Liver (tissue), 9 donors: ENCODE data around the gene ABLIM2. TPM values are rescaled to one million over a fixed set of nuclear protein-coding genes. Genes with fewer than 3 reads are reported as not detected.

ENCODE experiments used
- DNase-seq: peaks from one replicate; pipeline ENCODE4 v3.0.0-alpha.2; 2017; ENCODE audit warnings: low spot score
- H3K27ac ChIP-seq, 2 donors: one replicate each; pipeline ENCODE4 v1.7.0; 2013; ENCODE audit warnings: inconsistent platforms in 2 of 2, low read length in 2 of 2, control low read depth in 1 of 2, low read depth in 1 of 2, mild to moderate bottlenecking in 1 of 2
- H3K27me3 ChIP-seq, 4 donors: one replicate each; pipeline versions ENCODE4 v1.6.1 to v1.7.0; 2013; ENCODE audit warnings: low read length in 3 of 4, inconsistent platforms in 1 of 4, mild to moderate bottlenecking in 1 of 4, moderate library complexity in 1 of 4; ENCODE audit not compliant: control insufficient read depth in 4 of 4, insufficient read depth in 4 of 4
- H3K36me3 ChIP-seq, 4 donors: one replicate each; pipeline versions ENCODE4 v1.6.1 to v1.7.0; 2013; ENCODE audit warnings: low read length in 3 of 4, mild to moderate bottlenecking in 3 of 4, low read depth in 1 of 4, moderate library complexity in 1 of 4; ENCODE audit not compliant: control insufficient read depth in 4 of 4, insufficient read depth in 3 of 4
- H3K4me1 ChIP-seq, 4 donors: one replicate each; pipeline versions ENCODE4 v1.6.1 to v1.7.0; 2013; ENCODE audit warnings: low read length in 3 of 4, mild to moderate bottlenecking in 3 of 4, moderate library complexity in 1 of 4; ENCODE audit not compliant: control insufficient read depth in 4 of 4, insufficient read depth in 4 of 4
- H3K4me3 ChIP-seq, 3 donors: one replicate each; pipeline versions ENCODE4 v1.6.1 to v1.7.0; 2013; ENCODE audit warnings: low read length in 3 of 3, control low read depth in 1 of 3, low read depth in 1 of 3, mild to moderate bottlenecking in 1 of 3
- H3K9ac ChIP-seq, 2 donors: one replicate each; pipeline ENCODE4 v1.7.0; 2013; ENCODE audit warnings: low read length in 2 of 2, mild to moderate bottlenecking in 2 of 2, moderate library complexity in 2 of 2, control low read depth in 1 of 2, low read depth in 1 of 2
- H3K9me3 ChIP-seq, 4 donors: one replicate each; pipeline versions ENCODE4 v1.6.1 to v1.7.0; 2013; ENCODE audit warnings: low read length in 3 of 4; ENCODE audit not compliant: control insufficient read depth in 4 of 4
- ATF3 ChIP-seq: IDR thresholded peaks from 2 replicates; pipeline ENCODE4 v1.6.1; 2016; ENCODE audit warnings: antibody characterized with exemption
- CTCF ChIP-seq: fragments of 150-350 bp; IDR thresholded peaks from 2 replicates; pipeline ENCODE4 v1.5.1; 2017; ENCODE audit warnings: improper control_type of control experiment, low read depth, low read length; ENCODE audit not compliant: missing input control
- GABPA ChIP-seq, 2 donors: IDR thresholded peaks in 1 of 2; conservative IDR thresholded peaks in 1 of 2; 2 replicates each; pipeline ENCODE4 v1.6.1; 2016; ENCODE audit warnings: antibody characterized with exemption in 2 of 2, mild to moderate bottlenecking in 1 of 2, moderate library complexity in 1 of 2
- HNF4A ChIP-seq, 2 donors: conservative IDR thresholded peaks; 2 replicates each; pipeline ENCODE4 v1.6.1; 2016; ENCODE audit warnings: antibody characterized with exemption in 2 of 2, mild to moderate bottlenecking in 2 of 2
- HNF4G ChIP-seq: IDR thresholded peaks from 2 replicates; pipeline ENCODE4 v1.6.1; 2016; ENCODE audit warnings: antibody characterized with exemption
- JUND ChIP-seq, 2 donors: IDR thresholded peaks; 2 replicates each; pipeline ENCODE4 v1.6.1; 2016; ENCODE audit warnings: antibody characterized with exemption in 2 of 2
- MAX ChIP-seq: IDR thresholded peaks from 2 replicates; pipeline ENCODE4 v1.6.1; 2016; ENCODE audit warnings: antibody characterized with exemption
- NR2F2 ChIP-seq: IDR thresholded peaks from 2 replicates; pipeline ENCODE4 v1.6.1; 2016; ENCODE audit warnings: antibody characterized with exemption
- RAD21 ChIP-seq, 2 donors: IDR thresholded peaks; 2 replicates each; pipeline ENCODE4 v1.6.1; 2016; ENCODE audit warnings: antibody characterized with exemption in 2 of 2, mild to moderate bottlenecking in 2 of 2
- REST ChIP-seq: IDR thresholded peaks from 2 replicates; pipeline ENCODE4 v1.6.1; 2016; ENCODE audit warnings: antibody characterized with exemption, mild to moderate bottlenecking
- SP1 ChIP-seq: IDR thresholded peaks from 2 replicates; pipeline ENCODE4 v1.6.1; 2018; ENCODE audit warnings: antibody characterized with exemption, mild to moderate bottlenecking
- TAF1 ChIP-seq: conservative IDR thresholded peaks from 2 replicates; pipeline ENCODE4 v1.6.1; 2016; ENCODE audit warnings: antibody characterized with exemption, mild to moderate bottlenecking
- YY1 ChIP-seq: IDR thresholded peaks from 2 replicates; pipeline ENCODE4 v1.6.1; 2016; ENCODE audit warnings: antibody characterized with exemption, mild to moderate bottlenecking
- WGBS: extraction: QIAGEN DNeasy Blood & Tissue Kit; methylation state at CpG from one replicate; pipeline ENCODE4 v1.1.7; 2013; 5-methylcytosine and 5-hydroxymethylcytosine counted together
- polyA plus RNA-seq, 2 donors: library from polyadenylated mRNA; stranded (reverse) in 1 of 2; unstranded in 1 of 2; fragments of 200-250 nt in 1 of 2; fragments of >200 nt in 1 of 2; fragmentation: Nextera tagmentation in 1 of 2; extraction: Ambion mirVana in 1 of 2; gene quantifications; one replicate each; pipeline versions ENCODE4 v1.2.1 to v1.2.3, GENCODE V29; 2013 to 2015
- total RNA-seq, 2 donors: library from RNA; depleted of rRNA; stranded (reverse); fragments of >200 nt; gene quantifications; one replicate each; pipeline ENCODE4 v1.2.3, GENCODE V29; 2014
- donor health status: healthy.
- donor health status: healthy.
- donor health status: healthy.
- donor health status: healthy.
- donor health status: healthy.

Gene ABLIM2
- total and polyA plus RNA-seq, 4 donors = 0.75 to 2.5 (median 0.93) TPM

GRCh38 chr4:7988437-7988836 is 170.2 kb downstream of the ABLIM2 start:
- Histone ChIP-seq H3K9ac (no peak overlapping the region), H3K9me3 (no peaks in the 10 kb centered on the region), H3K36me3 (no peaks in the 10 kb centered on the region), H3K4me3 (no peak overlapping the region), H3K27ac (no peak overlapping the region), H3K4me1 (no peaks in the 10 kb centered on the region), H3K27me3 (no peaks in the 10 kb centered on the region)
- no peak for DNase-seq
- WGBS = 90% methylated on average over 1 of the region's 1 CpG
- TF ChIP-seq SP1 (no peak), TAF1 (no peak), HNF4A (conservative IDR thresholded peaks at IDR 0.05) (no peak), YY1 (no peak), HNF4G (no peak), MAX (no peak), NR2F2 (no peak), CTCF (no peak), GABPA (IDR thresholded peaks at IDR 0.05 in 1 of 2, conservative IDR thresholded peaks at IDR 0.05 in 1 of 2) (no peak), ATF3 (no peak), JUND (IDR thresholded peaks at IDR 0.05) (no peak), REST (no peak)

- no peaks in the 10 kb centered on the region for H3K4me1 ChIP-seq
- TF ChIP-seq CTCF = peak; percentile 91
- no peak for TF ChIP-seq REST
- TF ChIP-seq RAD21 (IDR thresholded peaks at IDR 0.05) = peak; percentile 93 to 94
- DNase-seq = peak; percentile 78
- no peaks in the 10 kb centered on the region for H3K36me3 ChIP-seq
- H3K27ac ChIP-seq = no peak overlapping the region
- no peak overlapping the region for H3K9ac ChIP-seq
- H3K4me3 ChIP-seq = no peak overlapping the region
- H3K9me3 ChIP-seq = no peaks in the 10 kb centered on the region
- WGBS = 50% methylated on average over 10 of the region's 10 CpGs
- H3K27me3 ChIP-seq = no peaks in the 10 kb centered on the region
These were observed 171.2 kb downstream of the ABLIM2 start for GRCh38 chr4:7987148-7987989.
